Kidney epithelial cell (primary cell): ENCODE results near the gene PEAK3. TPM values are rescaled to one million over a fixed set of nuclear protein-coding genes. Genes with fewer than 3 reads are reported as not detected.

Source experiments
- DNase-seq: peaks from one replicate; pipeline ENCODE4 v3.0.0-alpha.2; 2010; ENCODE audit warnings: low read depth
- H3K27me3 ChIP-seq: 2 replicates; pipeline ENCODE4 v1.6.0; 2011; ENCODE audit warnings: low read length; ENCODE audit not compliant: control insufficient read depth, insufficient read depth
- H3K36me3 ChIP-seq: 2 replicates; pipeline ENCODE4 v1.5.1; 2011; ENCODE audit warnings: low read length; ENCODE audit not compliant: control insufficient read depth, insufficient read depth
- H3K4me3 ChIP-seq: 2 replicates; pipeline ENCODE4 v1.5.1; 2011; ENCODE audit warnings: low read depth, mild to moderate bottlenecking, control low read depth, low read length
- CTCF ChIP-seq: IDR thresholded peaks from 2 replicates; pipeline ENCODE4 v1.5.1; 2011; ENCODE audit warnings: mild to moderate bottlenecking, moderate library complexity, low read length, control low read depth, inconsistent platforms; ENCODE audit not compliant: insufficient read depth, poor library complexity, severe bottlenecking
- total RNA-seq: library from RNA; depleted of rRNA; stranded (reverse); fragments of >200 nt; gene quantifications from 2 replicates; pipeline ENCODE4 v1.2.3, GENCODE V29; 2015

Gene PEAK3
- total RNA-seq, 1 donor from 2014 or later: not detected

DNA sequence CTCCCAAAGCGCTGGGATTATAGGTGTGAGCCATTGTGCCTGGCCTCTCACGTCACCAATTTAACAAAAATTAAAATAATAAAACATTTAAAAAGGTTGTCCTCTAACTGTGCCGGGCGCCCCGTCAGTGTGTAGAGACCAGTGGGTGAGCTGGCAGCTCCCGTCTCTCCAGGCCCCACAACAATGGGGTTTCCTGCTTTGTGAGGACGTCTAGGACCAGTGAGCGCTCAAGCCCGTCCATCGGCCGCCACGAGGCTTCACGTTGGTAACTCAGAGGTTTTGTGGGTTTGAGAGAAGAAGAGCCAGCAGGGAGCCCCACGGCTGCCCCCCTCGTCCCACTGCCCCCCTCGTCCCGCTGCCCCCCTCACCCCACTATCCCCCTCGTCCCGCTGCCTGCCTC, 41.7 kb upstream of the PEAK3 start:
- Histone ChIP-seq H3K36me3 (no peaks in the 10 kb centered on the region), H3K4me3 (no peak overlapping the region), H3K27me3 (no peaks in the 10 kb centered on the region)
- TF ChIP-seq CTCF: no peak
- DNase-seq: no peak

GRCh38 chr19:2321565-2322283, 39.7 kb upstream of the PEAK3 start:
- no peak for TF ChIP-seq CTCF
- no peak overlapping the region for H3K4me3 ChIP-seq
- no peaks in the 10 kb centered on the region for H3K36me3 ChIP-seq
- no peak for DNase-seq
- peaks cover 3% of the 10 kb centered on the region for H3K27me3 ChIP-seq

GRCh38 chr19:2320939-2321338, 39.0 kb upstream of the PEAK3 start:
- Histone ChIP-seq H3K27me3 (peaks cover 3% of the 10 kb centered on the region), H3K36me3 (no peaks in the 10 kb centered on the region), H3K4me3 (no peak overlapping the region)
- no peak for DNase-seq
- TF ChIP-seq CTCF: no peak

DNA sequence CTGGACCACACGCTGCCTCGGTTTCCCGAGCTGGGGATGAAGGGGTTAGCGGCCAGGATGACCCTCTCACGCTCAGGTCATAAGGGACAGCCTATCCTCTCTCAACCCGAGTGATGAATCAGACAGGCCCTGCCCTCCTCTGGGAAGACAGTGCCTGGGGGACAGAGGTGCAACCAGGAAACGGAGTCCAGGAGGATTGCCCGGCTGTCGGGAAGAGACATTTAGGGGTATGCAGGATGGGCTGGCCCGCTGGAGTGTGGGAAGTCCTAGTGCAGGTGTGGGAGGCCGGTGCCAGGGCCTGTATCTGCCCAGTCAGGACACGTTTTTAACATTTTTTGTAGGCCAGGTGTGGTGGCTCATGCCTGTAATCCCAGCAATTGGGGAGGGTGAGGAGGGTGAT, 38.1 kb upstream of the PEAK3 start:
- TF ChIP-seq CTCF: no peak
- no peak for DNase-seq
- no peaks in the 10 kb centered on the region for H3K36me3 ChIP-seq
- peaks cover 3% of the 10 kb centered on the region for H3K27me3 ChIP-seq
- H3K4me3 ChIP-seq: no peak overlapping the region

DNA sequence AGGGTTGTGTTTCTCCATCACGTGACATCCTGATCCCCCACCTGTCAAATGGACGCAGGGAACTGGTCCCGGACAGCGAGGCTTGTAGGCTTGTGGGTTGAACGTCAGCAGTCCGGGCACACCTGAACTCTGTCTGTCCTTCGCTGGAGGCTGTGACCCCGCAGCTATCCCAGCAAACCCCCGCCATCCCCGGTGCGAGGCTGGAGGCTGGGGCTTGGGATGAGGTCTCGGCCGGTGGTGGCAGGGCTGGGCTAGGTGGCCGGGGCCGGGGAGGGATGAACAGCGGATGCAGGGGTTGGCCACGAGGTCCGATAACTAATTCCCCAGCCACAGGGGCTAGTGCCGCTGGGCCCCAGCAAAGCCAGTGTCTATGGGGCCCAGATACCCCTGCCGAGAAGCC, 37.6 kb upstream of the PEAK3 start:
- no peak for TF ChIP-seq CTCF
- no peak for DNase-seq
- H3K27me3 ChIP-seq: peaks cover 5% of the 10 kb centered on the region
- H3K4me3 ChIP-seq: no peak overlapping the region
- H3K36me3 ChIP-seq: no peaks in the 10 kb centered on the region

DNA sequence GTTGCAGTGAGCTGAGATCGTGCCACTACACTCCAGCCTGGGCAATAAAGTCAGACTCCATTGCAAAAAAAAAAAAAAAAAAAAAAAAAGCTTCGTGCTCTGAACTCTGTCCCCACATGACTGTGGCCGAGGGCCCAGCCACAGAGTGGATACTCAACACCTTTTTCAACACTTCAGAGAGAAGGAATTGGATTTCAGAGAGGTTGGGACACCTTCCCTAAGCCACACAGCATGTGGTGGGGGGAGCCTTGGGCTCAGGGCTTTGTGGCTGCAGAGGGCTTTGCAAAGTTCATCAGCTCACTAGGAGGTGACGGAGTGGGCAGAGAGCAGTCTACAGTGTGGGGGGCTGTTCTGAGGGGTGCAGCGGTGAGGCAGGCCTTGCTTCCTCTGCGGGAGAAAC, 36.9 kb upstream of the PEAK3 start:
- DNase-seq: no peak
- Histone ChIP-seq H3K4me3 (no peak overlapping the region), H3K36me3 (no peaks in the 10 kb centered on the region), H3K27me3 (peaks cover 7% of the 10 kb centered on the region)
- TF ChIP-seq CTCF: no peak
